Measurements from ENCODE around the gene KCNN4.
"Not testable (repeated sequence)": the region's sequence is repeated elsewhere in the genome, so short reads cannot be mapped to it uniquely, and the experiment has no call there.

GRCh38 chr19:43823856-43824255 is 43.1 kb upstream of the KCNN4 start:
- TF ChIP-seq CTCF (conservative IDR thresholded peaks at IDR 0.05); EZH2 (IDR thresholded peaks at IDR 0.05; ENCODE audit: low read depth): not testable (repeated sequence)
